ENCODE data around the gene ADAMTS19.

GRCh38 chr5:129670957-129671500 is 210.9 kb downstream of the ADAMTS19 start:
- TF ChIP-seq EZH2 (IDR thresholded peaks at IDR 0.05; ENCODE audit: borderline replicate concordance, low read depth, low read length): no peak
- TF ChIP-seq ZNF589 (CRISPR knock-in tag; IDR thresholded peaks at IDR 0.05; ENCODE audit: low read depth): no peak
- no peak for TF ChIP-seq TBL1XR1 (IDR thresholded peaks at IDR 0.05; ENCODE audit: low read length in 2 of 2)

Measured in K562 (cell line).